A549 (cell line): ENCODE data around the gene TMEM267. TPM values are rescaled to one million over a fixed set of nuclear protein-coding genes. Genes with fewer than 3 reads are reported as not detected.

ENCODE experiments used
- ATAC-seq, 2 experiments: fragments of 200-7000 bp in 1 of 2; fragments of >200 bp in 1 of 2; cut with Nextera tagmentation in 1 of 2; cut with Tn5 transposase in 1 of 2; 3 replicates each; pipeline versions ENCODE4 v1.8.0 to v1.9.1; 2018 to 2020; ENCODE audit warnings: mild to moderate bottlenecking in 1 of 2, moderate library complexity in 1 of 2
- CTCF ChIA-PET: fragments of 300-600 bp; sonication (Branson Sonifier 250); formaldehyde crosslinking; extraction: SDS; loops from one replicate; lab custom pipeline; 2021; ENCODE audit warnings: antibody characterized with exemption, inconsistent platforms; lab: Yijun Ruan, JAX
- POLR2A ChIA-PET: fragments of 350-600 bp; formaldehyde crosslinking; extraction: SDS; loops from one replicate; lab custom pipeline; 2021; ENCODE audit warnings: antibody characterized with exemption, inconsistent platforms; lab: Yijun Ruan, JAX
- DNase-seq, 2 experiments: peaks; one replicate each; pipeline versions ENCODE4 v3.0.0 to v3.0.0-alpha.2; 2011 to 2016; ENCODE audit warnings: low read depth in 1 of 2, low spot score in 1 of 2
- FAIRE-seq: peaks from 2 replicates; lab custom pipeline; 2011; peaks lifted over from hg19 to GRCh38; lab: Jason Lieb, UNC
- H3K27ac ChIP-seq, 2 experiments: fragments of >200 bp; sonication (Bioruptor Twin); formaldehyde crosslinking; 3 replicates each; pipeline ENCODE4 v1.5.1; 2016 to 2017
- H3K4me1 ChIP-seq: fragments of >200 bp; sonication (Bioruptor Twin); formaldehyde crosslinking; 3 replicates; pipeline ENCODE4 v1.6.1; 2016
- H3K4me2 ChIP-seq: fragments of >200 bp; sonication (Bioruptor Twin); formaldehyde crosslinking; 3 replicates; pipeline ENCODE4 v1.6.1; 2016
- H3K4me3 ChIP-seq: fragments of >200 bp; sonication (Bioruptor Twin); formaldehyde crosslinking; 3 replicates; pipeline ENCODE4 v1.5.1; 2016
- H3K9me3 ChIP-seq: fragments of >200 bp; sonication (Bioruptor Twin); formaldehyde crosslinking; 3 replicates; pipeline ENCODE4 v1.6.1; 2016
- BCL3 ChIP-seq: fragments of >200 bp; sonication (Bioruptor Twin); formaldehyde crosslinking; IDR thresholded peaks from 3 replicates; pipeline ENCODE4 v1.6.1; 2016
- CBX2 ChIP-seq: fragments of 200-600 bp; sonication (generic); IDR thresholded peaks from 2 replicates; pipeline ENCODE4 v1.6.1; 2016; ENCODE audit warnings: low read depth, mild to moderate bottlenecking, borderline replicate concordance
- CBX8 ChIP-seq: fragments of 200-600 bp; sonication (generic); IDR thresholded peaks from 2 replicates; pipeline ENCODE4 v1.6.1; 2016
- CEBPB ChIP-seq, 2 experiments: fragments of >200 bp in 1 of 2; sonication (Bioruptor Twin) in 1 of 2; formaldehyde crosslinking in 1 of 2; IDR thresholded peaks; 2 replicates each; pipeline ENCODE4 v1.6.1; 2012 to 2016
- CHD4 ChIP-seq: fragments of 200-600 bp; sonication (generic); IDR thresholded peaks from 2 replicates; pipeline ENCODE4 v1.6.1; 2016; ENCODE audit warnings: antibody characterized with exemption, mild to moderate bottlenecking, borderline replicate concordance
- E2F6 ChIP-seq: IDR thresholded peaks from 2 replicates; pipeline ENCODE4 v1.6.1; 2012; ENCODE audit warnings: low read depth, borderline replicate concordance
- EHF ChIP-seq: fragments of 250-450 bp; sonication (Bioruptor Pico); IDR thresholded peaks from 2 replicates; pipeline ENCODE4 v1.5.0; 2020; ENCODE audit warnings: mild to moderate bottlenecking
- EHMT2 ChIP-seq: fragments of 200-600 bp; sonication (generic); IDR thresholded peaks from 2 replicates; pipeline ENCODE4 v1.6.1; 2016; ENCODE audit warnings: antibody characterized with exemption, low read depth, mild to moderate bottlenecking, moderate library complexity
- ELK1 ChIP-seq: fragments of 150-350 bp; IDR thresholded peaks from 2 replicates; pipeline ENCODE4 v1.6.1; 2014; ENCODE audit warnings: low read depth, mild to moderate bottlenecking, low read length
- EP300 ChIP-seq, 2 experiments: fragments of >200 bp; sonication (Bioruptor Twin); formaldehyde crosslinking; IDR thresholded peaks; 2 replicates in 1 of 2; 3 replicates in 1 of 2; pipeline ENCODE4 v1.6.1; 2016 to 2017
- FOSB ChIP-seq: fragments of 250-450 bp; sonication (Bioruptor Pico); IDR thresholded peaks from 2 replicates; pipeline ENCODE4 v1.5.0; 2020; ENCODE audit warnings: mild to moderate bottlenecking, moderate library complexity
- FOXS1 ChIP-seq: fragments of 250-450 bp; sonication (Bioruptor Pico); IDR thresholded peaks from 2 replicates; pipeline ENCODE4 v1.5.0; 2020; ENCODE audit warnings: mild to moderate bottlenecking, moderate library complexity
- HMGXB4 ChIP-seq: fragments of 250-450 bp; sonication (Bioruptor Pico); IDR thresholded peaks from 2 replicates; pipeline ENCODE4 v1.5.0; 2021; ENCODE audit warnings: mild to moderate bottlenecking, moderate library complexity, borderline replicate concordance
- HOXB13 ChIP-seq: fragments of 250-450 bp; sonication (Bioruptor Pico); IDR thresholded peaks from 2 replicates; pipeline ENCODE4 v1.5.0; 2020; ENCODE audit warnings: low read depth, mild to moderate bottlenecking, moderate library complexity
- HOXB5 ChIP-seq: fragments of 250-450 bp; sonication (Bioruptor Pico); IDR thresholded peaks from 2 replicates; pipeline ENCODE4 v1.5.0; 2020; ENCODE audit warnings: mild to moderate bottlenecking, moderate library complexity
- JUN ChIP-seq, 2 experiments: fragments of >200 bp; sonication (Bioruptor Twin); formaldehyde crosslinking; IDR thresholded peaks; 2 replicates in 1 of 2; 3 replicates in 1 of 2; pipeline ENCODE4 v1.6.1; 2016 to 2017
- KDM5A ChIP-seq: fragments of 200-600 bp; sonication (generic); IDR thresholded peaks from 2 replicates; pipeline ENCODE4 v1.6.1; 2016; ENCODE audit warnings: antibody characterized with exemption, mild to moderate bottlenecking
- MAX ChIP-seq: IDR thresholded peaks from 2 replicates; pipeline ENCODE4 v1.6.1; 2012
- MAZ ChIP-seq: fragments of 150-350 bp; IDR thresholded peaks from 2 replicates; pipeline ENCODE4 v1.6.1; 2014; ENCODE audit warnings: antibody characterized with exemption, low read depth, low read length, borderline replicate concordance
- MYC ChIP-seq: IDR thresholded peaks from 2 replicates; pipeline ENCODE4 v1.6.1; 2012; ENCODE audit warnings: mild to moderate bottlenecking, inconsistent platforms, low read length, improper control_type of control experiment, borderline replicate concordance
- NFE2L2 ChIP-seq: fragments of 150-350 bp; conservative IDR thresholded peaks from 2 replicates; pipeline ENCODE4 v1.6.1; 2014; ENCODE audit warnings: low read length
- PBX3 ChIP-seq: IDR thresholded peaks from 2 replicates; pipeline ENCODE4 v1.6.1; 2012
- PHF8 ChIP-seq: fragments of 200-600 bp; sonication (generic); IDR thresholded peaks from 2 replicates; pipeline ENCODE4 v1.6.1; 2016; ENCODE audit warnings: low read depth, mild to moderate bottlenecking, antibody characterized with exemption, moderate library complexity, borderline replicate concordance
- POLR2A ChIP-seq: IDR thresholded peaks from 2 replicates; pipeline ENCODE4 v1.6.1; 2012; ENCODE audit warnings: mild to moderate bottlenecking, low read length
- RAD21 ChIP-seq, 2 experiments: fragments of >200 bp in 1 of 2; sonication (Bioruptor Twin) in 1 of 2; formaldehyde crosslinking in 1 of 2; IDR thresholded peaks in 1 of 2; conservative IDR thresholded peaks in 1 of 2; 2 replicates in 1 of 2; 3 replicates in 1 of 2; pipeline ENCODE4 v1.6.1; 2012 to 2018; ENCODE audit warnings: inconsistent platforms in 1 of 2
- SMC3 ChIP-seq: fragments of >200 bp; sonication (Bioruptor Twin); formaldehyde crosslinking; IDR thresholded peaks from 3 replicates; pipeline ENCODE4 v1.6.1; 2018; ENCODE audit warnings: inconsistent platforms
- ZC3H11A ChIP-seq: fragments of 450-650 bp; IDR thresholded peaks from 2 replicates; pipeline ENCODE4 v1.6.1; 2014; ENCODE audit warnings: antibody characterized with exemption, mild to moderate bottlenecking
- ZSCAN20 ChIP-seq: fragments of 250-450 bp; sonication (Bioruptor Pico); IDR thresholded peaks from 2 replicates; pipeline ENCODE4 v1.8.0; 2022; ENCODE audit warnings: mild to moderate bottlenecking, moderate library complexity
- WGBS: methylation state at CpG from one replicate; pipeline ENCODE4 v1.1.6; 2017; ENCODE audit errors: missing lambda C conversion rate; 5-methylcytosine and 5-hydroxymethylcytosine counted together
- polyA minus RNA-seq: library from RNA; depleted of rRNA, polyadenylated mRNA; stranded (reverse); fragments of >200 nt; gene quantifications from 2 replicates; pipeline ENCODE4 v1.2.3, GENCODE V29; 2011; rRNA and poly(A)+ RNA removed
- polyA plus RNA-seq, 4 experiments: library from polyadenylated mRNA; depleted of rRNA in 3 of 4; stranded (reverse); fragments of >200 nt; fragmentation: RNase III in 1 of 4; extraction: RNeasy Plus Mini Kit Qiagen cat#74134 plus additional on column Dnase treatment in 1 of 4; gene quantifications; 2 replicates in 3 of 4; 3 replicates in 1 of 4; pipeline ENCODE4 v1.2.3, GENCODE V29; 2011 to 2017

TMEM267 gene
- polyA plus RNA-seq (2011; rRNA removed) = 46.1 and 47.3 TPM in 2 replicates
- polyA plus RNA-seq (2012; cell fraction: cytosol; rRNA removed) = 8.9 and 12.5 TPM in 2 replicates
- polyA plus RNA-seq (2012; cell fraction: nucleus; rRNA removed) = 4.0 and 8.7 TPM in 2 replicates
- polyA plus RNA-seq (2017; fragmentation: RNase III; extraction: RNeasy Plus Mini Kit Qiagen cat#74134 plus additional on column Dnase treatment) = 15.8 to 17.9 TPM (median 17.3 TPM) in 3 replicates
- polyA minus RNA-seq = 17.9 and 22.7 TPM in 2 replicates

- FAIRE-seq (no peak), DNase-seq (peak; percentile 81 to 93), ATAC-seq (peak; percentile 94 to 97)
- POLR2A ChIA-PET = interaction anchor here (0.7 to 2.8 kb wide), 37 partner anchors 8 to 928 kb away, joined by 3 to 41 read pairs (median 6); partner anchors contain the start of genes C5orf34, CCL28, HMGCS1 and ZNF131
- CTCF ChIA-PET = interaction anchor here (0.7 to 3.6 kb wide), 46 partner anchors 8 to 575 kb away, joined by 3 to 55 read pairs (median 4); partner anchors contain the start of genes C5orf34 and HMGCS1
- H3K4me2 ChIP-seq = peak within 1 kb of the TSS; percentile 90
- WGBS = 3% methylated on average over 48 of the region's 62 CpGs
- H3K27ac ChIP-seq = peak within 1 kb of the TSS; percentile 91 to 96
- no peaks in the 10 kb centered on the region for H3K9me3 ChIP-seq
- H3K4me1 ChIP-seq = peaks cover 26% of the 10 kb centered on the region
- peak within 1 kb of the TSS; percentile 63 for H3K4me3 ChIP-seq
- TF ChIP-seq HMGXB4 (CRISPR knock-in tag) = no peak
- TF ChIP-seq ZC3H11A = no peak
- peak; percentile 81; the same call in 1 of the 2 replicates for TF ChIP-seq MAX
- TF ChIP-seq CHD4 = no peak
- no peak for TF ChIP-seq FOXS1 (CRISPR knock-in tag)
- 0 out of 2 replicates have a peak, but pooled peaks have one; percentile 66 for TF ChIP-seq EHF (CRISPR knock-in tag)
- no peak for TF ChIP-seq ZSCAN20 (CRISPR knock-in tag)
- TF ChIP-seq PBX3 = no peak
- peak; percentile 30; the same call in 1 of the 2 replicates for TF ChIP-seq E2F6
- peak; percentile 87 for TF ChIP-seq PHF8
- TF ChIP-seq MYC = 0 out of 2 replicates have a peak, but pooled peaks have one; percentile 29
- TF ChIP-seq POLR2A = peak; percentile 83
- TF ChIP-seq EP300 (IDR thresholded peaks at IDR 0.05) = peak in 1 of 2 experiments; percentile 16; a peak in 1 of 5 replicates
- peak; percentile 45; the same call in 1 of the 2 replicates for TF ChIP-seq HOXB5 (CRISPR knock-in tag)
- peak; percentile 90 to 94 for TF ChIP-seq JUN (IDR thresholded peaks at IDR 0.05)
- TF ChIP-seq CEBPB (IDR thresholded peaks at IDR 0.05) = peak; percentile 72 to 74; a peak in 3 of 4 replicates
- TF ChIP-seq SMC3 = no peak
- TF ChIP-seq CBX8 = no peak
- TF ChIP-seq BCL3 = peak; percentile 93; the same call in 2 of the 3 replicates
- TF ChIP-seq, all 56 proteins: peak for 11
Observed at GRCh38 chr5:43483298-43484105, at the start of gene TMEM267. TMEM267 (minus strand) TSS chr5:43483865; CDS start chr5:43453969, 29,896 bp downstream.

GRCh38 chr5:43530648-43531047 lies 47.0 kb upstream of the TMEM267 start:
- H3K4me2 ChIP-seq = no peak overlapping the region
- POLR2A ChIA-PET = no interaction called here
- H3K9me3 ChIP-seq = no peaks in the 10 kb centered on the region
- 93% methylated on average over 2 of the region's 2 CpGs for whole genome bisulfite sequencing
- ATAC-seq (no peak), DNase-seq (no peak), FAIRE-seq (no peak)
- H3K4me3 ChIP-seq = no peak overlapping the region
- CTCF ChIA-PET = interaction anchor here (0.7 to 1.4 kb wide), 2 partner anchors 13 to 14 kb away, joined by 3 to 5 read pairs; no protein-coding TSS in a partner anchor
- H3K27ac ChIP-seq = no peak overlapping the region
- no peak for TF ChIP-seq HOXB13 (CRISPR knock-in tag)
- no peak for TF ChIP-seq RAD21 (conservative IDR thresholded peaks at IDR 0.05 in 1 of 2, IDR thresholded peaks at IDR 0.05 in 1 of 2)
- TF ChIP-seq NFE2L2 = no peak
- TF ChIP-seq EHMT2 = no peak
- TF ChIP-seq CBX2 = no peak
- no peak for TF ChIP-seq FOSB
- no peak for TF ChIP-seq MAZ
- no peak for TF ChIP-seq ELK1
- TF ChIP-seq KDM5A = no peak
- no peaks in the 10 kb centered on the region for H3K4me1 ChIP-seq
